SU-DHL-6 (cell line): ENCODE data around the gene FES.

ENCODE experiments used
- H2AFZ ChIP-seq: fragments of 200-600 bp; sonication (generic); 2 replicates; pipeline ENCODE4 v1.6.1; 2014; ENCODE audit warnings: low read depth, mild to moderate bottlenecking, moderate library complexity, mixed read lengths, antibody characterized with exemption, low read length; ENCODE audit not compliant: severe bottlenecking
- H3F3A ChIP-seq: fragments of 200-600 bp; shearing (Covaris generic); 2 replicates; pipeline ENCODE4 v1.6.0; 2016; ENCODE audit warnings: antibody characterized with exemption, mild to moderate bottlenecking; ENCODE audit not compliant: insufficient read depth
- H3K27ac ChIP-seq: fragments of 200-600 bp; sonication (generic); 2 replicates; pipeline ENCODE4 v1.5.1; 2016; ENCODE audit warnings: low read depth, mild to moderate bottlenecking, low read length, moderate library complexity, mixed read lengths
- H3K27me3 ChIP-seq: fragments of 200-600 bp; sonication (generic), shearing (Covaris generic); 2 replicates; pipeline ENCODE4 v1.6.0; 2014; ENCODE audit warnings: mild to moderate bottlenecking, low read length
- H3K36me3 ChIP-seq: fragments of 200-600 bp; sonication (generic); 2 replicates; pipeline ENCODE4 v1.6.1; 2014; ENCODE audit warnings: mild to moderate bottlenecking, low read length, mixed read lengths
- H3K4me2 ChIP-seq: fragments of 300-600, 200-600 bp; shearing (Covaris generic), sonication (generic); 2 replicates; pipeline ENCODE4 v1.6.0; 2014; ENCODE audit warnings: low read length, low read depth, mild to moderate bottlenecking; ENCODE audit not compliant: poor library complexity, severe bottlenecking
- H3K4me3 ChIP-seq: fragments of 200-600 bp; sonication (generic); 2 replicates; pipeline ENCODE4 v1.5.1; 2014; ENCODE audit warnings: antibody characterized with exemption, low read length, mild to moderate bottlenecking, mixed read lengths; ENCODE audit not compliant: insufficient read depth, poor library complexity, severe bottlenecking
- H3K79me2 ChIP-seq: fragments of 200-600 bp; sonication (generic); 2 replicates; pipeline ENCODE4 v1.6.1; 2014; ENCODE audit warnings: mild to moderate bottlenecking, low read length, moderate library complexity; ENCODE audit not compliant: insufficient read depth
- H3K9ac ChIP-seq: fragments of 200-600 bp; sonication (generic); 2 replicates; pipeline ENCODE4 v1.7.0; 2014; ENCODE audit warnings: mild to moderate bottlenecking, low read length
- H3K9me2 ChIP-seq: fragments of 200-600 bp; sonication (generic); replicated peaks from 2 replicates; pipeline ENCODE4 v1.6.1; 2014; ENCODE audit warnings: low read length; ENCODE audit not compliant: insufficient read depth
- H3K9me3 ChIP-seq: fragments of 200-600 bp; sonication (generic); 2 replicates; pipeline ENCODE4 v1.6.1; 2014; ENCODE audit warnings: low read length, mixed read lengths; ENCODE audit not compliant: insufficient read depth
- H4K20me1 ChIP-seq: fragments of 200-600 bp; sonication (generic); 2 replicates; pipeline ENCODE4 v1.6.1; 2014; ENCODE audit warnings: low read depth, mild to moderate bottlenecking, antibody characterized with exemption, low read length, moderate library complexity, mixed read lengths
- CTCF ChIP-seq: fragments of 200-600 bp; sonication (generic); IDR thresholded peaks from one replicate; pipeline ENCODE4 v1.5.1; 2017; ENCODE audit warnings: antibody characterized with exemption, mild to moderate bottlenecking, low read length, moderate library complexity; ENCODE audit not compliant: insufficient read depth, poor library complexity, severe bottlenecking
- EZH2phosphoT487 ChIP-seq: fragments of 200-600 bp; sonication (generic), shearing (Covaris generic); conservative IDR thresholded peaks from 2 replicates; pipeline ENCODE4 v1.6.1; 2018; ENCODE audit warnings: mild to moderate bottlenecking, antibody characterized with exemption, low read length, moderate library complexity, mixed read lengths

The FES gene

GRCh38 chr15:90909976-90910375 is 25.7 kb downstream of the FES start:
- no peaks in the 10 kb centered on the region for H3K9me2 ChIP-seq
- no peak overlapping the region for H3K27ac ChIP-seq
- TF ChIP-seq EZH2phosphoT487 (no peak), CTCF (no peak)
- no peaks in the 10 kb centered on the region for H3K9me3 ChIP-seq
- H3K79me2 ChIP-seq: no peaks in the 10 kb centered on the region
- no peak overlapping the region for H3K4me2 ChIP-seq
- no peak overlapping the region for H2AFZ ChIP-seq
- H3F3A ChIP-seq: no peaks in the 10 kb centered on the region
- no peaks in the 10 kb centered on the region for H4K20me1 ChIP-seq
- no peaks in the 10 kb centered on the region for H3K36me3 ChIP-seq
- H3K9ac ChIP-seq: no peak overlapping the region
- H3K27me3 ChIP-seq: no peaks in the 10 kb centered on the region
- H3K4me3 ChIP-seq: no peak overlapping the region

- Histone ChIP-seq H3K9ac (no peak overlapping the region), H3K4me2 (no peak overlapping the region), H3F3A (no peaks in the 10 kb centered on the region), H3K9me2 (no peaks in the 10 kb centered on the region), H3K36me3 (no peaks in the 10 kb centered on the region), H2AFZ (no peak overlapping the region), H3K79me2 (no peaks in the 10 kb centered on the region), H4K20me1 (no peaks in the 10 kb centered on the region), H3K9me3 (no peaks in the 10 kb centered on the region), H3K27me3 (no peaks in the 10 kb centered on the region), H3K27ac (no peak overlapping the region), H3K4me3 (no peak overlapping the region)
- TF ChIP-seq CTCF: no peak
- TF ChIP-seq EZH2phosphoT487: no peak
Observed at GRCh38 chr15:90910441-90911301, 26.4 kb downstream of the FES start.

- TF ChIP-seq CTCF (no peak), EZH2phosphoT487 (no peak)
- Histone ChIP-seq H3K27ac (no peak overlapping the region), H3F3A (no peaks in the 10 kb centered on the region), H3K79me2 (no peaks in the 10 kb centered on the region), H3K9me3 (no peaks in the 10 kb centered on the region), H3K9me2 (no peaks in the 10 kb centered on the region), H3K9ac (no peak overlapping the region), H3K4me2 (no peak overlapping the region), H3K27me3 (no peaks in the 10 kb centered on the region), H3K36me3 (no peaks in the 10 kb centered on the region), H3K4me3 (no peak overlapping the region), H2AFZ (no peak overlapping the region), H4K20me1 (no peaks in the 10 kb centered on the region)
Observed at GRCh38 chr15:90911302-90911623, 27.0 kb downstream of the FES start.
